ENCODE measurements around the gene CYP1B1. TPM values are rescaled to one million over a fixed set of nuclear protein-coding genes. Genes with fewer than 3 reads are reported as not detected.

Gene CYP1B1
- total RNA-seq, 2 donors from 2014 or later, result 19.4 to 289 TPM

GRCh38 chr2:38066421-38067115, 9.4 kb downstream of the CYP1B1 start:
- DNase-seq (ENCODE audit: low spot score), result no peak
- Histone ChIP-seq H3K27ac (no peak overlapping the region), H3K36me3 (no peaks in the 10 kb centered on the region), H3K4me3 (no peak overlapping the region), H3K27me3 (replicated peaks; ENCODE audit: insufficient read depth) (no peaks in the 10 kb centered on the region), H3K9me3 (no peaks in the 10 kb centered on the region), H3K4me1 (replicated peaks) (no peaks in the 10 kb centered on the region)
- TF ChIP-seq, protein P1, sequence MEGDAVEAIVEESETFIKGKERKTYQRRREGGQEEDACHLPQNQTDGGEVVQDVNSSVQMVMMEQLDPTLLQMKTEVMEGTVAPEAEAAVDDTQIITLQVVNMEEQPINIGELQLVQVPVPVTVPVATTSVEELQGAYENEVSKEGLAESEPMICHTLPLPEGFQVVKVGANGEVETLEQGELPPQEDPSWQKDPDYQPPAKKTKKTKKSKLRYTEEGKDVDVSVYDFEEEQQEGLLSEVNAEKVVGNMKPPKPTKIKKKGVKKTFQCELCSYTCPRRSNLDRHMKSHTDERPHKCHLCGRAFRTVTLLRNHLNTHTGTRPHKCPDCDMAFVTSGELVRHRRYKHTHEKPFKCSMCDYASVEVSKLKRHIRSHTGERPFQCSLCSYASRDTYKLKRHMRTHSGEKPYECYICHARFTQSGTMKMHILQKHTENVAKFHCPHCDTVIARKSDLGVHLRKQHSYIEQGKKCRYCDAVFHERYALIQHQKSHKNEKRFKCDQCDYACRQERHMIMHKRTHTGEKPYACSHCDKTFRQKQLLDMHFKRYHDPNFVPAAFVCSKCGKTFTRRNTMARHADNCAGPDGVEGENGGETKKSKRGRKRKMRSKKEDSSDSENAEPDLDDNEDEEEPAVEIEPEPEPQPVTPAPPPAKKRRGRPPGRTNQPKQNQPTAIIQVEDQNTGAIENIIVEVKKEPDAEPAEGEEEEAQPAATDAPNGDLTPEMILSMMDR (IDR thresholded peaks at IDR 0.05), result no peak
- no peak for TF ChIP-seq POLR2AphosphoS5 (IDR thresholded peaks at IDR 0.05)
- no peak for TF ChIP-seq POLR2A (IDR thresholded peaks at IDR 0.05)
- WGBS, result 61% methylated on average over 6 of the region's 6 CpGs
- intact Hi-C loops (cut with DNase I), result no loop called here

- TF ChIP-seq, protein P1 (IDR thresholded peaks at IDR 0.05), result no peak
- TF ChIP-seq POLR2A (IDR thresholded peaks at IDR 0.05) (no peak), POLR2AphosphoS5 (IDR thresholded peaks at IDR 0.05) (no peak)
- 73% methylated on average over 6 of the region's 6 CpGs for WGBS
- no peaks in the 10 kb centered on the region for H3K36me3 ChIP-seq
- intact Hi-C loops (cut with DNase I), result no loop called here
- H3K4me3 ChIP-seq, result no peak overlapping the region
- no peaks in the 10 kb centered on the region for H3K9me3 ChIP-seq
- no peaks in the 10 kb centered on the region for H3K27me3 ChIP-seq (replicated peaks; ENCODE audit: insufficient read depth)
- H3K27ac ChIP-seq, result peak overlapping the region in 1 of 2 donors; percentile 11
- DNase-seq (ENCODE audit: low spot score), result no peak
- H3K4me1 ChIP-seq (replicated peaks), result no peaks in the 10 kb centered on the region
These were observed 10.3 kb downstream of the CYP1B1 start for GRCh38 chr2:38065502-38066135.

DNA sequence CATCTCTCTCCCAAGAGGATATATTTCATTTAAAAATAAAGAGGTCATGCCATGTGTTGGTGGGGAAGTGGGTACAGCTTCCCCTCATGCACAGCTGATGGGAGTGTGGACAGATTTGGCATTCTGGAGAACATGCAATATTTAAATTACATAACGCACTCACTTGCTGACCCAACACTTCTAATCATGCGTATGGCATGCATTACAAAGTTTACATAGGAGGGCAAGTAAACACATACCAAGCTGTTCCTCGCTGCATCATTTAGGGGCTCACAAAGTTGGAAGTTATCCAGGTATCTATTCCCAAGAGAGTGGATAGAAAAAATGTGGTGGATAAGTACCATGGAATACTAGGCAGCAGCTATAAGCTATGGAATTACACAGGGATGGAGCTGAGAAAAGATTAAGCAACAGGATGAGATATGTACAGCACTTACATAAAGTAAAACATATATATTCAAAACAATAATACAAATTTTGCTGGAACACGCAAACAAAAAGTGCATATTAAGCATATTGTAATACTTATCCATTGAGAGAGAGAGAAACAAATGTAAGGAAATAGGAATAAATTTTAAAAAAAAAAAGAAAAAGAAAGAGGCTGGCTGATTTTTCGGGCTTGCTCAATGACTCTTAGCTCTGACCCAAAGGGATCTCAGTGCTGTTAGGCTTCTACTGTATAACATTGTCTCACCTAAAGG, 11.0 kb downstream of the CYP1B1 start:
- intact Hi-C loops (cut with DNase I), result no loop called here
- Histone ChIP-seq H3K27me3 (replicated peaks; ENCODE audit: insufficient read depth) (no peaks in the 10 kb centered on the region), H3K4me1 (replicated peaks) (no peaks in the 10 kb centered on the region), H3K4me3 (no peak overlapping the region), H3K27ac (peak overlapping the region in 1 of 2 donors; percentile 11), H3K9me3 (no peaks in the 10 kb centered on the region), H3K36me3 (no peaks in the 10 kb centered on the region)
- TF ChIP-seq, protein P1 (IDR thresholded peaks at IDR 0.05), result no peak
- TF ChIP-seq POLR2A (IDR thresholded peaks at IDR 0.05), result no peak
- 84% methylated on average over 5 of the region's 5 CpGs for WGBS
- DNase-seq (ENCODE audit: low spot score), result no peak

DNA sequence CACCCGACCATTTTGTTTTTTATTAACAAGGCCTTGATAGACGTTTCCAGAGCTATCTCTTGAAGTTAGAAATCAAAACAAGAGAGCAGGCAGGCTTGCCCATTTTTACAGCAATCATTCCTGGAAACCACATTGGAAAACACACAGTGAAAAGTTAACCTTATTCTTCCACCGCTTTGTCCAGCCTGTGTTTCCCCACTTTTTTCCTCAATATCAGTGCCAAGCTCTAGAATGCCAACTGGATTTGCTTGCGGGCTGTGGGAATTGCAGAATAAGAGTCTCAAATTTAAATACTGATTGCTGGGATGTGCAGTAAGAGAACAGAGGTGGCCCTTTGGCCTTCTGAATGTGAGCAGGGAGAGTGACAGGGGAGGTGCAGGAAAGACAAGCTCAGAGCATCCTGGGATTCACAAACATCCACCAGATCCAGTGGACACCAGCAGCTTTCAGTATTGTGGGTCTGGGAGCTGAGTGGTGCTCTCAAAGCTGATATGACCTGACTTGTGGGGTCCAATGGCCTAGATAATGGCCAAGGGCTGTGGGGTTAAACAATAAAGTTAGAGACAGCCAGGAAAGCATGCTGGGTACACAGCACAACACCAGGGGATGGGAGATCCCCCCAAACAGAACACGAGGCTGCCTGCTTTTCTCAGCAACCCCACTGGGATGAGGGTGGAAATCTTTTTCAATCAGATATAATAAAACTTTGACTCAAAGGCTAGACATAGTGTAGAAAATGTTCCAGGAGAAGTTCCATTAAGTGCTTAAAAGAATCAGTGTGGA, 15.5 kb downstream of the CYP1B1 start:
- H3K27ac ChIP-seq, result no peak overlapping the region
- H3K4me1 ChIP-seq (replicated peaks), result no peaks in the 10 kb centered on the region
- TF ChIP-seq, protein P1 (IDR thresholded peaks at IDR 0.05), result no peak
- TF ChIP-seq POLR2AphosphoS5 (IDR thresholded peaks at IDR 0.05) (no peak), POLR2A (IDR thresholded peaks at IDR 0.05) (no peak)
- no peaks in the 10 kb centered on the region for H3K27me3 ChIP-seq (replicated peaks; ENCODE audit: insufficient read depth)
- no peaks in the 10 kb centered on the region for H3K36me3 ChIP-seq
- no peak for DNase-seq (ENCODE audit: low spot score)
- H3K4me3 ChIP-seq, result no peak overlapping the region
- intact Hi-C loops (cut with DNase I), result no loop called here
- WGBS, result 70% methylated on average over 5 of the region's 5 CpGs
- H3K9me3 ChIP-seq, result no peaks in the 10 kb centered on the region

Measured in prostate gland (tissue), 2 donors.